ENCODE results near the gene CCDC200. TPM values are rescaled to one million over a fixed set of nuclear protein-coding genes. Genes with fewer than 3 reads are reported as not detected.

Gene CCDC200
- total and polyA plus RNA-seq, 2 of the 13 experiments (the other 11 are each of a cell fraction or from before 2014, with no cell fraction given): not detected

GRCh38 chr17:43211480-43212402, 16.7 kb downstream of the CCDC200 start, which contains the start of gene TMEM106A (continued):
- TF ChIP-seq CENPX (CRISPR knock-in tag; IDR thresholded peaks at IDR 0.05): no peak
- TF ChIP-seq GTF3A (CRISPR knock-in tag; conservative IDR thresholded peaks at IDR 0.05): no peak
- peak; percentile 91 for TF ChIP-seq ZNF234 (CRISPR knock-in tag; conservative IDR thresholded peaks at IDR 0.05)
- TF ChIP-seq, protein P1, sequence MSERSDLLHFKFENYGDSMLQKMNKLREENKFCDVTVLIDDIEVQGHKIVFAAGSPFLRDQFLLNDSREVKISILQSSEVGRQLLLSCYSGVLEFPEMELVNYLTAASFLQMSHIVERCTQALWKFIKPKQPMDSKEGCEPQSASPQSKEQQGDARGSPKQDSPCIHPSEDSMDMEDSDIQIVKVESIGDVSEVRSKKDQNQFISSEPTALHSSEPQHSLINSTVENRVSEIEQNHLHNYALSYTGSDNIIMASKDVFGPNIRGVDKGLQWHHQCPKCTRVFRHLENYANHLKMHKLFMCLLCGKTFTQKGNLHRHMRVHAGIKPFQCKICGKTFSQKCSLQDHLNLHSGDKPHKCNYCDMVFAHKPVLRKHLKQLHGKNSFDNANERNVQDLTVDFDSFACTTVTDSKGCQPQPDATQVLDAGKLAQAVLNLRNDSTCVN (CRISPR knock-in tag; IDR thresholded peaks at IDR 0.05; ENCODE audit: borderline replicate concordance): peak; percentile 54
- peak; percentile 43; the same call in 1 of the 2 replicates for TF ChIP-seq RXRA (CRISPR knock-in tag; IDR thresholded peaks at IDR 0.05)
- TF ChIP-seq ZNF552 (CRISPR knock-in tag; IDR thresholded peaks at IDR 0.05; ENCODE audit: borderline replicate concordance): no peak; the same call in 1 of the 2 replicates
- TF ChIP-seq ZFAT (CRISPR knock-in tag; conservative IDR thresholded peaks at IDR 0.05): peak; percentile 97
- TF ChIP-seq LBX2 (CRISPR knock-in tag; IDR thresholded peaks at IDR 0.05; ENCODE audit: borderline replicate concordance): no peak
- peak; percentile 48; the same call in 1 of the 2 replicates for TF ChIP-seq ZNF737 (CRISPR knock-in tag; IDR thresholded peaks at IDR 0.05; ENCODE audit: borderline replicate concordance)
- no peak for TF ChIP-seq HDAC6 (IDR thresholded peaks at IDR 0.05; ENCODE audit: low read depth, low read length)
- TF ChIP-seq MAFF (IDR thresholded peaks at IDR 0.05; ENCODE audit: low read depth, low read length): no peak
- TF ChIP-seq FOXC1 (CRISPR knock-in tag; IDR thresholded peaks at IDR 0.05; ENCODE audit: borderline replicate concordance): peak; percentile 38; the same call in 1 of the 2 replicates
- no peak for TF ChIP-seq ISX (CRISPR knock-in tag; conservative IDR thresholded peaks at IDR 0.05)
- peak; percentile 32; the same call in 1 of the 2 replicates for TF ChIP-seq ZNF616 (CRISPR knock-in tag; IDR thresholded peaks at IDR 0.05; ENCODE audit: low read depth)
- peak; percentile 56 for TF ChIP-seq ZNF264 (CRISPR knock-in tag; IDR thresholded peaks at IDR 0.05)
- TF ChIP-seq, protein P2, sequence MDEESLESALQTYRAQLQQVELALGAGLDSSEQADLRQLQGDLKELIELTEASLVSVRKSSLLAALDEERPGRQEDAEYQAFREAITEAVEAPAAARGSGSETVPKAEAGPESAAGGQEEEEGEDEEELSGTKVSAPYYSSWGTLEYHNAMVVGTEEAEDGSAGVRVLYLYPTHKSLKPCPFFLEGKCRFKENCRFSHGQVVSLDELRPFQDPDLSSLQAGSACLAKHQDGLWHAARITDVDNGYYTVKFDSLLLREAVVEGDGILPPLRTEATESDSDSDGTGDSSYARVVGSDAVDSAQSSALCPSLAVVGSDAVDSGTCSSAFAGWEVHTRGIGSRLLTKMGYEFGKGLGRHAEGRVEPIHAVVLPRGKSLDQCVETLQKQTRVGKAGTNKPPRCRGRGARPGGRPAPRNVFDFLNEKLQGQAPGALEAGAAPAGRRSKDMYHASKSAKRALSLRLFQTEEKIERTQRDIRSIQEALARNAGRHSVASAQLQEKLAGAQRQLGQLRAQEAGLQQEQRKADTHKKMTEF (CRISPR knock-in tag; IDR thresholded peaks at IDR 0.05): peak; percentile 15; the same call in 1 of the 2 replicates
- TF ChIP-seq NFYB (CRISPR knock-in tag; IDR thresholded peaks at IDR 0.05): peak; percentile 25; the same call in 1 of the 2 replicates
- no peak for TF ChIP-seq DPF2 (CRISPR knock-in tag; IDR thresholded peaks at IDR 0.05; ENCODE audit: borderline replicate concordance, low read depth)
- peak; percentile 69 for TF ChIP-seq PHF8 (CRISPR knock-in tag; IDR thresholded peaks at IDR 0.05)
- TF ChIP-seq ZNF747 (CRISPR knock-in tag; IDR thresholded peaks at IDR 0.05; ENCODE audit: borderline replicate concordance): peak; percentile 69; the same call in 1 of the 2 replicates
- peak; percentile 80 for TF ChIP-seq CSRNP1 (CRISPR knock-in tag; IDR thresholded peaks at IDR 0.05)
- TF ChIP-seq, protein P3, sequence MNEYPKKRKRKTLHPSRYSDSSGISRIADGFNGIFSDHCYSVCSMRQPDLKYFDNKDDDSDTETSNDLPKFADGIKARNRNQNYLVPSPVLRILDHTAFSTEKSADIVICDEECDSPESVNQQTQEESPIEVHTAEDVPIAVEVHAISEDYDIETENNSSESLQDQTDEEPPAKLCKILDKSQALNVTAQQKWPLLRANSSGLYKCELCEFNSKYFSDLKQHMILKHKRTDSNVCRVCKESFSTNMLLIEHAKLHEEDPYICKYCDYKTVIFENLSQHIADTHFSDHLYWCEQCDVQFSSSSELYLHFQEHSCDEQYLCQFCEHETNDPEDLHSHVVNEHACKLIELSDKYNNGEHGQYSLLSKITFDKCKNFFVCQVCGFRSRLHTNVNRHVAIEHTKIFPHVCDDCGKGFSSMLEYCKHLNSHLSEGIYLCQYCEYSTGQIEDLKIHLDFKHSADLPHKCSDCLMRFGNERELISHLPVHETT (CRISPR knock-in tag; conservative IDR thresholded peaks at IDR 0.05): peak; percentile 55; the same call in 1 of the 2 replicates
- TF ChIP-seq TCF7 (IDR thresholded peaks at IDR 0.05; ENCODE audit: low read depth): no peak

All from HepG2 (cell line).